Measurements from ENCODE around the gene MEIKIN. TPM values are rescaled to one million over a fixed set of nuclear protein-coding genes. Genes with fewer than 3 reads are reported as not detected.

Gene MEIKIN
- total RNA-seq, 1 experiment from 2014 or later, result not detected

GRCh38 chr5:131760793-131761192 lies 184.7 kb downstream of the MEIKIN start:
- Histone ChIP-seq H3K79me1 (ENCODE audit: insufficient read depth, low read depth, low read length, poor library complexity, severe bottlenecking) (peaks cover 11% of the 10 kb centered on the region), H4K20me1 (ENCODE audit: control insufficient read depth, insufficient read depth, insufficient read length) (no peaks in the 10 kb centered on the region)
- WGBS (ENCODE audit: extremely low coverage, insufficient read length, low lambda C conversion rate), result no CpG with 5 or more reads among the region's 2 CpGs

More at GRCh38 chr5:131760793-131761192, 184.7 kb downstream of the MEIKIN start:
- H3K36me3 Mint-ChIP-seq (ENCODE audit: insufficient read depth in 1 of 3, low read depth in 3 of 3), result peaks cover 8 to 11% (median 10%) of the 10 kb centered on the region in 3 experiments; a peak in 6 of 7 replicates
- H3K4me1 Mint-ChIP-seq, result peaks cover 5 to 7% of the 10 kb centered on the region in 2 experiments; a peak in 3 of 4 replicates
- no peaks in the 10 kb centered on the region for H3K4me1 ChIP-seq (ENCODE audit: insufficient read depth, low read length)
- no peak overlapping the region for H3K23ac ChIP-seq (ENCODE audit: insufficient read length, low read depth, low read length)
- no peaks in the 10 kb centered on the region for H3K23me2 ChIP-seq (ENCODE audit: insufficient read length, low read depth, low read length, poor library complexity, severe bottlenecking)
- H3T11ph ChIP-seq (ENCODE audit: low read length), result no peak overlapping the region
- no peak overlapping the region for H4K5ac ChIP-seq (ENCODE audit: insufficient read length, low read depth, low read length)
- H3K9me3 ChIP-seq (ENCODE audit: control insufficient read depth, low read depth, low read length), result no peaks in the 10 kb centered on the region
- no peak overlapping the region for H2BK5ac ChIP-seq (ENCODE audit: insufficient read length, low read length)
- H2BK12ac ChIP-seq (ENCODE audit: insufficient read length, low read depth, low read length), result no peak overlapping the region
- no peak for DNase-seq
- H4K8ac ChIP-seq (replicated peaks; ENCODE audit: insufficient read length, low read depth, low read length), result no peak overlapping the region
- H2BK120ac ChIP-seq (ENCODE audit: low read depth, low read length, poor library complexity, severe bottlenecking), result no peak overlapping the region
- H2BK15ac ChIP-seq (ENCODE audit: low read depth, low read length), result no peak overlapping the region
- H2AK5ac ChIP-seq (ENCODE audit: insufficient read length, low read length), result no peak overlapping the region
- H3K27me3 Mint-ChIP-seq (ENCODE audit: low read depth), result no peaks in the 10 kb centered on the region
- H3K9ac ChIP-seq (ENCODE audit: extremely low read depth, insufficient read length, low read length), result no peak overlapping the region
- H3K27ac ChIP-seq (ENCODE audit: insufficient read length, low read depth, low read length), result no peak overlapping the region
- H3K4me3 Mint-ChIP-seq, result no peak overlapping the region
- peaks cover 9% of the 10 kb centered on the region; the same call in 1 of the 2 replicates for H3K79me2 ChIP-seq (ENCODE audit: insufficient read depth, low read length)
- no peak overlapping the region for H2BK20ac ChIP-seq (ENCODE audit: low read depth, low read length, poor library complexity, severe bottlenecking)
- H3K18ac ChIP-seq (ENCODE audit: insufficient read length, low read depth, low read length), result no peak overlapping the region
- H3K4me2 ChIP-seq (ENCODE audit: insufficient read depth, insufficient read length, low read length), result no peak overlapping the region
- H3K9me3 Mint-ChIP-seq, result peaks cover 0 to 8% of the 10 kb centered on the region in 2 experiments; a peak in 3 of 5 replicates
- H3K27me3 ChIP-seq (ENCODE audit: insufficient read depth, low read length), result no peaks in the 10 kb centered on the region
- no peak overlapping the region for H3K4ac ChIP-seq (ENCODE audit: low read depth, low read length)
- H3K27ac Mint-ChIP-seq, result no peak overlapping the region
- TF ChIP-seq CTCF (conservative IDR thresholded peaks at IDR 0.05), result no peak
- no peak overlapping the region for H3K56ac ChIP-seq (ENCODE audit: insufficient read length, low read depth, low read length)
- H2AFZ ChIP-seq (ENCODE audit: low read length), result no peak overlapping the region
- no peak overlapping the region for H3K14ac ChIP-seq (ENCODE audit: insufficient read depth, low read length)
- no peak overlapping the region for H4K91ac ChIP-seq (ENCODE audit: insufficient read length, low read depth, low read length)

Data from H9 (cell line).